ENCODE data around the gene ALDH6A1.
"Not testable (repeated sequence)": the region's sequence is repeated elsewhere in the genome, so short reads cannot be mapped to it uniquely, and the experiment has no call there.

ALDH6A1 gene

GRCh38 chr14:74084277-74085046 lies at the start of gene ALDH6A1, which contains the start of gene LIN52:
Gene ALDH6A1, minus strand, starts transcription at chr14:74084453. Its CDS starts 59 bp downstream, at chr14:74084394.
Gene LIN52, plus strand, starts transcription at chr14:74084956. Its CDS starts 19 bp downstream, at chr14:74084975.
- Mint-ChIP-seq H3K4me1 (peaks cover 50% of the 10 kb centered on the region), H3K27ac (peak within 1 kb of the TSS; percentile 97), H3K4me3 (peak within 1 kb of the TSS; percentile 99), H3K9me3 (peaks cover 2% of the 10 kb centered on the region), H3K36me3 (peaks cover 7% of the 10 kb centered on the region), H3K27me3 (no peaks in the 10 kb centered on the region)
- CTCF ChIA-PET = interaction anchor here (1.5 kb wide), 1 partner anchor 11 kb away, joined by 5 read pairs; no protein-coding TSS in a partner anchor
- peak; percentile 100 for DNase-seq

- CTCF ChIA-PET = no interaction called here
- H3K27ac Mint-ChIP-seq = no peak overlapping the region
Observed at GRCh38 chr14:74127634-74128033, 43.4 kb upstream of the ALDH6A1 start.

GRCh38 chr14:74126315-74127013 lies 42.2 kb upstream of the ALDH6A1 start:
- Mint-ChIP-seq H3K4me3 (no peak overlapping the region), H3K27me3 (no peaks in the 10 kb centered on the region), H3K4me1 (no peaks in the 10 kb centered on the region), H3K36me3 (peaks cover 14% of the 10 kb centered on the region), H3K9me3 (no peaks in the 10 kb centered on the region), H3K27ac (no peak overlapping the region)
- DNase-seq = no peak
- CTCF ChIA-PET = no interaction called here

More at GRCh38 chr14:74127634-74128033, 43.4 kb upstream of the ALDH6A1 start:
- DNase-seq = no peak
- Mint-ChIP-seq H3K27me3 (no peaks in the 10 kb centered on the region), H3K4me1 (no peaks in the 10 kb centered on the region), H3K4me3 (no peak overlapping the region), H3K36me3 (peaks cover 12% of the 10 kb centered on the region), H3K9me3 (no peaks in the 10 kb centered on the region)

GRCh38 chr14:74125487-74125886 lies 41.2 kb upstream of the ALDH6A1 start:
- DNase-seq, H3K9me3 Mint-ChIP-seq, CTCF ChIA-PET, H3K4me1 Mint-ChIP-seq, H3K4me3 Mint-ChIP-seq, H3K27me3 Mint-ChIP-seq, H3K27ac Mint-ChIP-seq: not testable (repeated sequence)
- H3K36me3 Mint-ChIP-seq = peaks cover 19% of the 10 kb centered on the region

GRCh38 chr14:74111395-74112216 lies 27.4 kb upstream of the ALDH6A1 start:
- H3K4me3 Mint-ChIP-seq, DNase-seq, H3K27ac Mint-ChIP-seq, H3K27me3 Mint-ChIP-seq, H3K4me1 Mint-ChIP-seq, H3K9me3 Mint-ChIP-seq: not testable (repeated sequence)
- CTCF ChIA-PET = interaction anchor here (0.5 to 2.9 kb wide), 12 partner anchors 11 to 895 kb away, joined by 3 to 18 read pairs (median 4); no protein-coding TSS in a partner anchor
- peaks cover 13% of the 10 kb centered on the region for H3K36me3 Mint-ChIP-seq

- no peaks in the 10 kb centered on the region for H3K27me3 Mint-ChIP-seq
- no peak overlapping the region for H3K4me3 Mint-ChIP-seq
- CTCF ChIA-PET = interaction anchor here (0.9 to 1.2 kb wide), 2 partner anchors 70 to 110 kb away, joined by 3 read pairs; no protein-coding TSS in a partner anchor
- peaks cover 17% of the 10 kb centered on the region for H3K36me3 Mint-ChIP-seq
- no peaks in the 10 kb centered on the region for H3K4me1 Mint-ChIP-seq
- H3K9me3 Mint-ChIP-seq = no peaks in the 10 kb centered on the region
- no peak for DNase-seq
- no peak overlapping the region for H3K27ac Mint-ChIP-seq
Observed at GRCh38 chr14:74109369-74109768, 25.1 kb upstream of the ALDH6A1 start.

GRCh38 chr14:74105381-74105780 lies 21.1 kb upstream of the ALDH6A1 start:
- Mint-ChIP-seq H3K4me1 (no peaks in the 10 kb centered on the region), H3K36me3 (peaks cover 23% of the 10 kb centered on the region), H3K4me3 (no peak overlapping the region), H3K27ac (no peak overlapping the region), H3K27me3 (no peaks in the 10 kb centered on the region), H3K9me3 (no peaks in the 10 kb centered on the region)
- no peak for DNase-seq
- CTCF ChIA-PET = no interaction called here

- Mint-ChIP-seq H3K27me3 (no peaks in the 10 kb centered on the region), H3K4me3 (no peak overlapping the region), H3K4me1 (peaks cover 30% of the 10 kb centered on the region), H3K27ac (no peak overlapping the region), H3K9me3 (peaks cover 2% of the 10 kb centered on the region), H3K36me3 (peaks cover 15% of the 10 kb centered on the region)
- DNase-seq = no peak
- CTCF ChIA-PET = no interaction called here
Observed at GRCh38 chr14:74089251-74090020, 5.2 kb upstream of the ALDH6A1 start.

GRCh38 chr14:74085828-74086227 lies 1.6 kb upstream of the ALDH6A1 start:
- CTCF ChIA-PET = no interaction called here
- DNase-seq = no peak
- Mint-ChIP-seq H3K27ac (peak overlapping the region; percentile 97), H3K4me3 (peak overlapping the region; percentile 99), H3K9me3 (peaks cover 2% of the 10 kb centered on the region), H3K27me3 (no peaks in the 10 kb centered on the region), H3K4me1 (peaks cover 50% of the 10 kb centered on the region), H3K36me3 (peaks cover 10% of the 10 kb centered on the region)

GRCh38 chr14:74085047-74085637 lies 889 bp upstream of the ALDH6A1 start:
- Mint-ChIP-seq H3K4me3 (peak overlapping the region; percentile 99), H3K9me3 (peaks cover 2% of the 10 kb centered on the region), H3K36me3 (peaks cover 7% of the 10 kb centered on the region), H3K4me1 (peaks cover 50% of the 10 kb centered on the region), H3K27ac (peak overlapping the region; percentile 97), H3K27me3 (no peaks in the 10 kb centered on the region)
- CTCF ChIA-PET = no interaction called here
- DNase-seq = peak; percentile 24

GRCh38 chr14:74083784-74084276 lies 423 bp downstream of the ALDH6A1 start:
- Mint-ChIP-seq H3K27ac (peak overlapping the region; percentile 97), H3K4me1 (peaks cover 46% of the 10 kb centered on the region), H3K36me3 (peaks cover 4% of the 10 kb centered on the region), H3K27me3 (no peaks in the 10 kb centered on the region), H3K9me3 (no peaks in the 10 kb centered on the region), H3K4me3 (peak overlapping the region; percentile 99)
- CTCF ChIA-PET = interaction anchor here (0.7 to 1.5 kb wide), 2 partner anchors 12 to 16 kb away, joined by 3 to 5 read pairs; no protein-coding TSS in a partner anchor
- no peak for DNase-seq

- no peak for DNase-seq
- Mint-ChIP-seq H3K27ac (peak overlapping the region; percentile 97), H3K4me1 (peaks cover 42% of the 10 kb centered on the region), H3K9me3 (no peaks in the 10 kb centered on the region), H3K27me3 (no peaks in the 10 kb centered on the region), H3K4me3 (peak overlapping the region; percentile 99), H3K36me3 (peaks cover 2% of the 10 kb centered on the region)
- CTCF ChIA-PET = interaction anchor here (0.7 to 1.5 kb wide), 2 partner anchors 12 to 16 kb away, joined by 3 to 5 read pairs; no protein-coding TSS in a partner anchor
Observed at GRCh38 chr14:74083161-74083560, 1.1 kb downstream of the ALDH6A1 start.

GRCh38 chr14:74081491-74081890 lies 2.8 kb downstream of the ALDH6A1 start:
- Mint-ChIP-seq H3K36me3 (no peaks in the 10 kb centered on the region), H3K9me3 (no peaks in the 10 kb centered on the region), H3K4me3 (no peak overlapping the region), H3K27me3 (no peaks in the 10 kb centered on the region), H3K4me1 (peaks cover 36% of the 10 kb centered on the region), H3K27ac (no peak overlapping the region)
- CTCF ChIA-PET = interaction anchor here (1.3 kb wide), 1 partner anchor 172 kb away, joined by 3 read pairs; no protein-coding TSS in a partner anchor
- DNase-seq = no peak
